GM19099 (cell line): ENCODE data around the gene PRKCSH.

Experiments
- POLR2A ChIP-seq: IDR thresholded peaks from 3 replicates; pipeline ENCODE4 v1.6.1; 2011; ENCODE audit warnings: low read depth; ENCODE audit not compliant: insufficient read length; ENCODE audit errors: extremely low read depth

PRKCSH gene

DNA sequence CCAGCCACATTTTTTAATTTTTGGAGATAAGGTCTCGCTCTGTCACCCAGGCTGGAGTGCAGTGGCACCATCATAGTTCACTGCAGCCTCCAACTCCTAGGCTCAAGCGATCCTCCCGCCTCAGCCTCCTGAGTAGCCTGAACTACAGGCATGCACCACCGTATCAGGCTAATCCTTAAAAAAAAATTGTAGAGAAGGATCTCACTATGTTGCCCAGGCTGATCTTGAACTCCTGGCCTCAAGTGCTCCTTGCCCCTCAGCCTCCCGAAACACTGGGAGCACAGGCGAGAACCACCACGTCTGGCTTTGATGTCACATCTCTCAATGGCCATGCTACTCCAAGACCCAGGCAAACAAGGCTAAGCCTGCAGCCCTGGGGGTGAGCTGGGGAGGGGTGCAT, 21.2 kb downstream of the PRKCSH start:
- TF ChIP-seq POLR2A, result no peak

DNA sequence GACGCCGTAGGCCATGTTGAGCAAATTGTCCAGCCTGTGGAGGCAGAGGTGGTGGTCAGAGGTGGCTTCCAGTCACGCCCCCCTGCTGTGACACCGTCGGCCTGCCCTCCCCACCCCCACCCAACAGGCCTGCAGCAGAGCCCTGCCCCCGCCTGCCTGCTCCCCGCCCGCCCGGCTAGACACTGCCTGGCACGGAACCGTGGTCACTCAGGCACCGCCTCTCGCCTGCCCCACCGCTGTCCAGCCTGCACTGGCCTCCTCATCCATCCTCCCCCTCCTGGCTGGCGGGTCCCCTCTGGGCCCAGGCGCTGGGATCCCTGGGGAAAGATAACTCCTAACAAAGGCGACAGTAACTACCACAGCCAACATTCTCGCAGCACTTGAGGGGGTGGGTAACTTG, 21.7 kb downstream of the PRKCSH start:
- TF ChIP-seq POLR2A, result no peak

- TF ChIP-seq POLR2A, result no peak
Measured at GRCh38 chr19:11457831-11458230, 22.4 kb downstream of the PRKCSH start.

DNA sequence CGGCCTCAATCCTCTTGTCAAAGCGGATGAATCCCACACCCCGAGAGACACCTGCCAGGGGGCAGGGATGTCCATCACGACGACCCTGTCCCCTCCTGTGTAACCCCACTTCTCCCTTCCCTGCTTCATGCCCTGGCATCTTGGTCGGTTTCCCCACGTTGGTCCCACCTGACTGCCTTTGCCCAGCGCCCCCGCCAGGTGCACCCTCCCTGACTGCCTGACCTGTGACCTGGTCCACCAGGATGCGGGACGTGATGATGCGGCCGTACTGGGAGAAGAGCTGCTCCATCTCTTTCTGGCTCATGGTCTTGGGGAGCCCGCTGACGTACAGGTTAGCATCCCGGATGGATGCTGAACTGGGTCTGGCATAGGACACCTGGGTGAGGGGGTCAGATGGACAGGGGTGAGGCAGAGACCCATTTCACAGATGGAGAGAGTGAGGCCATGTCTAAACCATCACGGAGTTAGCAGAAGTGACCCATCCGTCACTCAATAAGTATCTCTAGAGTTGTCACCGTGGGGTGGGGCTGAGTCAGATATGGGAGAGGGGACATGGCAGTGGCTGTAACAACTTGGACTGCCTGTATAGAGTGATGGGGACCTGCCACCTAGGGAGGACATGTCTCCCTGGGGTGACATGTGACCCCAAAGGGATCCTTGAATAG, 22.9 kb downstream of the PRKCSH start:
- no peak for TF ChIP-seq POLR2A

GRCh38 chr19:11460207-11460606, 24.8 kb downstream of the PRKCSH start:
- TF ChIP-seq POLR2A, result no peak

DNA sequence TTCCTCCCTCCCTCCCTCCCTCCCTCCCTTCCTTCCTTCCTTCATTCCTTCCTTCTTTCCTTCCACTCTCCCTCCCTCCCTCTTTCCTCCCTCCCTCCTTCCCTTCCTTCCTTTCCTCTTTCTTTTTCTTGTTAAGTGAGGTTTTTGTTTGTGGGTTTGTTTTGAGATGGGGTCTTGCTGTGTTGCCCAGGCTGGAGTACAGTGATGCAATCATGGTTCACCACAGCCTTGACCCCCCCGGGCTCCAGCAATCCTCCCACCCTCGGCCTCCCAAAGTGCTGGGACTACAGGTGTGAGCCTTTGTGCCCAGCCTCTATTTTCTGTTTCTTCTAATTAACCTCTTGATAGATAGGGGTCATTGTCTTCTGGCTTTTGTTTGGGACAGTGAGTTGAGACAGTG, 26.0 kb downstream of the PRKCSH start:
- TF ChIP-seq POLR2A, result no peak

DNA sequence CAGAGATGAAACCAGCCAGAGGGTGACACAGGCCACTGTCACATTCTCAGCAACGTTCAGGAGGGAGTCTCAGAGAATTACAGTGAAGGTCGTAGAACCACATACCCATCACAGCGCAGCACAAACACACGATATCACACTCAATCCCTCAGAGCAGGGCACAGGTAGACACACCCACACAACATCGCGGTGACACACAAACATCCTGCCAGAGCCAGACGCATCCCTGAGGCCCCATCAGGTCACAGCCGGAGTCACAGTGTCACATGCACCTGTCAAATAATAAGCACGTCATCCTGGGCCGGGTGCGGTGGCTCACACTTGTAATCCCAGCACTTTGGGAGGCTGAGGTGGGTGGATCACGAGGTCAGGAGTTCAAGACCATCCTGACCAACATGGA, 28.0 kb downstream of the PRKCSH start:
- TF ChIP-seq POLR2A, result no peak

GRCh38 chr19:11464333-11465265, 29.2 kb downstream of the PRKCSH start:
- no peak for TF ChIP-seq POLR2A

- no peak for TF ChIP-seq POLR2A
Measured at GRCh38 chr19:11465600-11465999, 30.2 kb downstream of the PRKCSH start.

- TF ChIP-seq POLR2A, result no peak
Measured at GRCh38 chr19:11473725-11474124, 38.3 kb downstream of the PRKCSH start.

DNA sequence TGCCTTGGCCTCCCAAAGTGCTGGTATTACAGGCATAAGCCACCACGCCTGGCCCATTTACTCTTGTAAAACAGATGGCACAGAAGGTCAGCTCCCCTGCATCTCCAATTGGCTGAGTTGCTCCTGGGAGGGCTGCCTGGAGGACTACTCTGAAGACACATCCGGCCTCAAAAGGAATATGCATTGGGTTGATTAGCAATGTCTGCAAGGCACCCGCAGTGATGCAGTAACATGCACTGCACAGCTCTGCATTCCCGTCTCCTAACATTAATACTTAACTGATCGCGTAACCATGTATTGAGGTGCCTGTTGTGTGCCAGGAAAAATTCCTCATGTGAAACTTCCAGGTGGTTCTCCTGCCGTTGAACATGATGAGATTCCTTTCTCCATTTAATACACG, 40.4 kb downstream of the PRKCSH start:
- no peak for TF ChIP-seq POLR2A

- no peak for TF ChIP-seq POLR2A
Measured at GRCh38 chr19:11478167-11479089, 43.0 kb downstream of the PRKCSH start.

- no peak for TF ChIP-seq POLR2A
Measured at GRCh38 chr19:11479090-11479897, 43.9 kb downstream of the PRKCSH start.

GRCh38 chr19:11479898-11480714, 44.7 kb downstream of the PRKCSH start:
- TF ChIP-seq POLR2A, result no peak
